ENCODE measurements around the gene HIBADH.
"Not testable (repeated sequence)": the region's sequence is repeated elsewhere in the genome, so short reads cannot be mapped to it uniquely, and the experiment has no call there.

HIBADH gene

DNA sequence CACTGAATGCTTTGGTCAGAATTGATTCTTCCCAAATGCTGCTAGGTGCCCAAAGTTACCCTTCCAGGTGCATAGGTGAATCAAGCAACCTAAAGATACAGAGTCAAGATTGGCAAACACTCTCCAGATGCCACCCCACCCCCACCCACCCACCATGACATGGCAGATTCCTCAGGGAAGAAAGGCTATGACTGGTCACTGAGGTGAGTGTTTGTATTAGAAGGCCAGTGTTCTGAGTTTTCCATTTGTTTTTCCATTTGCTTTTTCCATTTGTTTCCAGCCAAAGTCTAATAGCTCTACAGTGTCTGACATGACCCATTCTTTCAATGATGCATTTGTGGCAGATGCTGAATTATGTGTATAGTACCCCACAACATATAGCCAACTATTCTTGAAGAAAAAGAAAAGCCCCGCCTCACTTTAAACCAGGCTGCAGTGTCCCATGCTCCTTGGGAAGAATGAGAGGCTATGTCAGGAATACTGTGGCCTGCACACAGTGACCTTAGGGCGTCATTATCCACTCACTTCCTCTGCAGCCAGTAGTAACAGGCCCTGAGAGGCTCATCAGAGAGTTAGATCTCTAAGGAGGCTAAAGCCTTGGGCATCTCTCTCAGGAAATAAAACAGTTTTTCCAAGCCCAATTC lies 16.1 kb upstream of the HIBADH start:
- DNase-seq = no peak

DNA sequence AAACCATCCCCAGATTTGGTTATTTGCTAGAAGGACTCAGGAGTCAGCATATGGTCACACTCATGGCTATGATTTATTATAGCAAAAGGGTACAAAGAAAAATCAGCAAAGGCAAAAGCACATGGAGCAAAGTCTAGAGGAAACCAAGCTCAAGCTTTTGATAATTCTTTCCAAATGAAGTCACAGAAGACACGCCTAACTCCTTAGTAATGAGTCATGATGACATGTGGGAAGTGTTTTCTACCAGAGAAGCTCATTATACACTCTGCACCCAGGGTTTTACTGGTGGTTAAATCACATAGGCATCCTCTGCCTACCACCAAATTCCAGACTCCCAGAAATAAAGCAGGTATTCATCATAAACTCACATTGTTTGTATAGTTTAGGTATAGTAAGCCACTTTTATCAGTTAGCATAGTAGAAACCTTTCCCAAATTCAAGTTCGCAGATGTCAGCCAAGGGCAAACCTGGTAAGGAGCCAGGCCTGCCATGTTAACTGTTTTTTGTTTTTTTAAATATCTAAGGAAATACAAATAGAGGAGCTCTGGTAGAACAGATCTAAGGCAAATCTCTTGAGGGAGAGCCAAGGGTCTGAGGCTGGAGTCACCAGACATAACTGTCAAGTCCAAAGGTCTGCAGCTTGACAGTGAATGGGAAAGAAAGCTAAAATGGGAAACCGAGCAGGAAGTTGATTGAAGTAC lies 15.4 kb upstream of the HIBADH start:
- DNase-seq = no peak

DNA sequence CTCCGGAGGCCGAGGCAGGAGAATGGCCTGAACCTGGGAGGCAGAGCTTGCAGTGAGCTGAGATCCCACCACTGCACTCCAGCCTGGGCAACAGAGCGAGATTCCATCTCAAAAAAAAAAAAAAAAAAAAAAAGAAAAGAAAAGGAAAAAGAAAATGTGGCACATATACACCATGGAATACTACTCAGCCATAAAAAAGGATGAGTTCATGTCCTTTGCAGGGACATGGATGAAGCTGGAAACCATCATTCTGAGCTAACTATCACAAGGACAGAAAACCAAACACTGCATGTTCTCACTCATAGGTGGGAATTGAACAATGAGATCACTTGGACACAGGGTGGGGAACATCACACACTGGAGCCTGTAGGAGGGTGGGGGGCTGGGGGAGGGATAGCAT lies 11.4 kb upstream of the HIBADH start:
- DNase-seq = not testable (repeated sequence)

DNA sequence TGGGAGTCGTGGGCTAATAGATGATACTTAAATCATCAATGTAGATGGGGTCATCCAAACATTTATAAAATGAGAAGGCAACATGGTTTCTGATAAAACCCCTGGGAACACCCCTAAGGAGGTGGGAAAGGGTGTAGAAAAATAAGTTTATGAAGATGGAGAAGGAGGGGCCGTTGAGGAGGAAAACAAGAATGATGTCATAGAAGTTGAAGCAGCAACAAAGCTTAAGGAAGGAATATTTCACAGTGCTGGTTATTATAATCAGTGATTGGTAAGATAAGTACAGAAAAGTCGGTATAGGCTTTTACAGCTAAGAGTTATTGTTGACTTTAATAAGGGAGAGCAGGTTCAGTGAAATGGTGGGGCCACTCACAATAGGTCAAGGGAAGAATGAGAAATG lies 9.0 kb upstream of the HIBADH start:
- DNase-seq = no peak

DNA sequence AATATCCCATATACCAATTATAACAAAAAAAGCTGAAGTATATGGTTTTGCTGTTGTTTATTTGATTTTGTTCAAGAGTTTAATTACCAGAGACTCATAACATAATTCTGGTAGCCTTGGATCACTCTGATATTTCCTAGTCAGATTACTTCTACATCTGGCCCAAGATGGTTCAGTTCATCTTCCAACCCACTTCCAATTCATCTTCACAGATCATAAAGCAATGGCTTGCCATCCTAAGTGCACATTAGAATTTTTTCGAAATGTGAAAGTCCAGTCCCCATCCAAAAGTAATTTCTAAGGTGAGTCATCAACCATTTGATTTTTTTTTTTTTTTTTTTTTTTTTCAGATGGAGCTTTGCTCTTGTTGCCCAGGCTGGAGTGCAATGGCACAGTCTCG lies 8.0 kb upstream of the HIBADH start:
- no peak for DNase-seq

DNA sequence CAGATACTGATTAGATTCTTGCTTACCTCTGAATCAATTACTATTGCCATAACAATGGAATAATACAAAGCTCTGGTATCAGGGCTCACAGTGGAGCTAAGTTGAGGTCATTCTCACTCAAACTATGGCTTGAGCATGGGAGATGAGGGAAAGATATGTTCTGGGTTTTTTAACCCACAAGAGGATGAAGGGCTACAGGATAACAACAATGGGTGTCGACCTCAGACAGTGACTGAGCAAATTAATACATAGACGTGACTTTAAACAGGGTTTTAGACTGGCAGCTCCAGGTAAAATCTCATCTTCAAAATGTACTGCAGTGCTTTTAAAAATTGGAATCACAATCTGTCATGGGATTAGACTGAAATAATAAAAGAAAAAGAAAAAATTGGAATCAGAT lies 7.5 kb upstream of the HIBADH start:
- DNase-seq = no peak

DNA sequence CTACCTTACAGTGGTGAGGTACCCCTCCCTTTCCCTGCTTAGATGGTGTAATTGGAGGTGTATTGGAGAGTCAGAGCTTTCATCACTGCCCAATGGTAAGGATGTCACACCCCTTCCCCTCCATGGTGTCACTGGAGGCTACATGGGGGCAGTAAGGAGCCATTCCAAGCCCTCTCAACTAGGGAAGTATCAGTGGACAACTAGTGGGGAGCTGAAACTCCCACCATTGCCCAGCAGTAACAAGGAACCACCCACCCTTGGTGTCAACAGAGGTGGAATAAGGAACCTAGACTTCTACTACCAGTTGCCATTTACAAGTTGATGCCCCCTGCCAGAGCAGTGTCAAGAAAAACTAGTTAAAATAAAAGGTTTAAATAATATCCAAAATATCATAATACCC lies 2.8 kb upstream of the HIBADH start:
- DNase-seq = no peak

DNA sequence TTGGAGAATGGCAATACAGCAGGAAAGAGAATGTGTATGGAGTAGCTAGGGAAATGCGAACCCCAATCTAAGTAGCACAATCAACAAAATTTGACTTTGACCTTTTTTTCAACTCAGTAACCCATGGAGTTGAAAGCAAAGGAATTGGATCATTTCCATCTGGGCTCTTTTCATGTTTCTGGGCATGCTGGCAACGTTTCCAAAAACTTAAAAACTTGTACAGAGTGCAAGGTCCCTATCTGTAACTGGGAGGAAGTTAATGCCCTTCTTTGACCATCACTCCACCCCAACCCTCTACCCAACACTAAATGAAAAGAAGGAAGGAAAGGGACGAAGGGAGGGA lies 1.3 kb upstream of the HIBADH start:
- DNase-seq = no peak

DNA sequence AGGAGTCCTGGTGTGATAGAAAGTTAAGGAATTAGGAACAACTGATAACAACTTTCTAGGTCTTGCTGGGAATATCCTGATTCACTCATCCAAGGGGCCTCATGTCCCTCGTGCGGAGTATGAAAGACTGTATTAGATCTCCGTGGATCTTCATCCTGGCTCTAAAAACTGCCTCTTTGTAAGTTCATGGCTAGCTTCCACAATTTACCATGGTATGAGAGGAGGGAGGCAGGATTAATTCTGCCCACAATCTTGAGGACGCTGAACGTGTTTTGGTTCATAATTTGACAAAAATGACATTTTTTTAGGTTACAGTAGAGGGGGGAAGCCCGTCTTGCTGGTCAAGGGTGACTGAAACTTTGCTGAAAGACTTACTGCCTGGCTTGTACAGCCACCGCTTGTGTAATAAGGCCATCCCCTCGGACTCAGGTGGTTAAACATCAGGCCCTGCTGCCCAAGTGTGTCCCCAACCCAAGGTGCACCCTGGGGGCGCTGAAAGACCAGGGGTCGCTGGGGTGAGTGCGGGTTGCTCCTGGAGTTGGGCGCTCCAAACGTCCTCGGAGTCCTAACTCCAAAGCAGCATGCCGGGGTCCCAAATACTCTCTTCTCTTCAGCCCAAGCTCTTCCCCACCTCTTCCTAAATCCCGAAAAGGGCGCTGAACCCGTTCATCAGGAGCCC lies 733 bp downstream of the HIBADH start:
- DNase-seq = no peak

DNA sequence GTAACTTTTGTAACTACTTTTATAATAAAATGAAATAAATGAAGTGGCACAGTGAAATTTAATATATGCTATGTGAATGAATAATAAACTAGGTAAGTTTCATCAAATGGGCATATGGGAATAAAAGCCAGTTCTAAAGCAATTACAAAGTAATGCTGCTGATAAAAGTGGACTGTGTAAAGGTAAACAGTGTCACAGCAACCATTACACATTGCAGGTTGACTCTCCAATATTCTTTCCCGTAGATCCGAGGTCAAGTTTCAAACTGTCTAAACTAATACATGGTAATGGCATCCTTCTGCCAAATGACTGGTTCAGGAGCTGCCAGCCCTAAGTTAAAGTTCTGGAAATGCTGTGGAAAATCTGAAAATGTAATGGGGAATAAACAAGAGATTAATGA lies 6.0 kb downstream of the HIBADH start:
- no peak for DNase-seq

DNA sequence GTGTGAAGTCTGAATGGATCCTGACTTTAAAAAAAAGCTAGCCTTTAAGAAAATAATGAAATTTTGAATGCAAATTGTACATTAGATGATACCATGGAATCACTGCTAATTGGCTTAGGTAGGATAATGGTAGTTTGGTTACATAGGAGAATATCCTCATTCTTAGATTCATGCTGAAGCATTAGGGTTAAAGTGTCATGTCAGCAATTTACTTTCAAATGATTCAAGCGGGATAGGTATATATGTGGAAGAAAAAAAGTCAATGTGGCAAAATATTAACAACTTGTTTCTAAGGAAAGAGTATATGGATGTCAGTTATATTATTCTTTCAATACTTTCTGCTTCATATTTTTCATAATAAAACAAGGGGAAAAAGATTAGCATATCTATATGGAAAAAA lies 7.5 kb downstream of the HIBADH start:
- DNase-seq = no peak

DNA sequence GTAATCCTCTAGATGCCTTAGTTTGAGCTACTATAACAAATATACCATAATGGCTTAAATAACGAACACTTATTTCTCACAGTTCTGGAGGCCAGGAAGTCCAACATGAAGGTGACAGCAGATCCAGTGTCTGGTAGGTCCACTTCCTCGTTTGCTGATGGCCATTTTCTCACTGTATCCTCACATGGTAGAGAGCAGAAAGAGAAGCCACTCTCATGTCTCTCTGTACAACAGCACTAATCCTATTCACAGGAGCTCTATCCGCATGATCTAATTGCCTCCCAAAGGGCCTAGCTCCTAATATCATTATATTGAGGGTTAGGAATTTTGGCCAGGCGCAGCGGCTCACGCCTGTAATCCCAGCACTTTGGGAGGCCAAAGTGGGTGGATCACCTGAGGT lies 10.2 kb downstream of the HIBADH start:
- no peak for DNase-seq

DNA sequence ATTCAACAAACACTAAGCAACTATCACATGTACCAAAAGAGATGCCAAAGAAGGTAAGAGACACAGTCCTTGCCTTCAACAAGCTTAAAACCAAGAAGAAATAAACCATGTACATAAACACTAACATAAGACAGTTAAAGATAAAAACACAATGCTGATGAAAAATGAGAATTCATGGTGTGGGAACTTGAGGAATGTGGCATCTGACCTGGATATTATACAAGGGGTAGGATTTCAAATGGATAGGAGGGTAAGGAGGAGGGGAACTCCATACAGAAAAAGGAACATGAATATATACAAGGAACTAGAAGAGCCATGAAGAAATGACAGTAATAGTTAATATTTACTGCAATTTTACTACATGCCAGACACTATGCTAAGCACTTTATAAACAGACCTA lies 11.0 kb downstream of the HIBADH start:
- DNase-seq = no peak

DNA sequence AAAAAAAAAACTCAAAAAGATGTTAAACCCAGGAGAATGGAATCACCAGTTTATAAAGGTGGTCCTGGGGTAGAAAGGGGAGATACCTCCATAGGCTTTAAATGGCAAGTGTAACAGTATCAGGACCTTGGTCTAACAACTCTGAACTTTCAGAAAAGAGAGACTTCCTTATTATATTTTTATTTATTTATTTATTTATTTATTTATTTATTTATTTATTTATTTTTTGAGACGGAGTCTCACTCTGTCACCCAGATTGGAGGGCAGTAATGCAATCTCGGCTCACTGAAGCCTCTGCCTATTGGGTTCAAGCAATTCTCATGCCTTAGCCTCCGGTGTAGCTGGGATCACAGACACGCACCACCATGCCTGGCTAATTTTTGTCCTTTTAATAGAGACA lies 12.4 kb downstream of the HIBADH start:
- no peak for DNase-seq

DNA sequence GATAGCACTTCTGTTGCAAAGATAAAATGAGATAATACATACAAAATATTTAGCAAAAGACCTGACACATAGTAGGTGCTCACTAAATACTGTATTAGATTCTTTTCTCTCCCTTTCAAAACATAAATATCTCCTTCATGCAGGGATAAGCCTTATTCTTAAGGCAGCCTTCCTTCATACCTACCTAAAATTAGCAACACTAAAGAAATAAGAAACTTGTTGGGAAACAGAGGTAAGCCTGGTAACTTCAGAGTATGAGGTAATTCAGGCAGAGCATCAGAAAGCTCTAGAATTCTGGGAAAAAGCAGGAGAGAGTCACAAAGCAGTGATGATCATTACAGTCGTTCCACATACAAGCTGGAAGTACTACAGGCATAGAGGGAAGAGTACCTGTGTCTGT lies 15.2 kb downstream of the HIBADH start:
- no peak for DNase-seq

DNA sequence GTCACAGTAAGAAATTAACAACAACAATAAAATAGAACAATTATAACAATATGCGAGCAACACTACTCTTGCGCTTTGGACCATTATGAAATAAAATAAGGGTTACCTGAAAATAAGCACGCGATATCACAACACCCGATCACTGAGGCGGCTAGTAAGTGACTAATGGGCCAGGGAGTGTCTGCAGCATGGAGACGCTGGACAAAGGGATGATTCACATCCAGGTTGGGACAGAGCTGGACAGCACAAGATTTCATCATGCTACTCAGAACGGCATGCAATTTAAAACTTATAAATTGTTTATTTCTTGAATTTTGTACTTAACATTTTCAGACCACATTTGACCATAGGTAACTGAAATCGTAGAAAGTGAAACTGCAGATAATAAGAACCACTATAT lies 15.6 kb downstream of the HIBADH start:
- DNase-seq = no peak

DNA sequence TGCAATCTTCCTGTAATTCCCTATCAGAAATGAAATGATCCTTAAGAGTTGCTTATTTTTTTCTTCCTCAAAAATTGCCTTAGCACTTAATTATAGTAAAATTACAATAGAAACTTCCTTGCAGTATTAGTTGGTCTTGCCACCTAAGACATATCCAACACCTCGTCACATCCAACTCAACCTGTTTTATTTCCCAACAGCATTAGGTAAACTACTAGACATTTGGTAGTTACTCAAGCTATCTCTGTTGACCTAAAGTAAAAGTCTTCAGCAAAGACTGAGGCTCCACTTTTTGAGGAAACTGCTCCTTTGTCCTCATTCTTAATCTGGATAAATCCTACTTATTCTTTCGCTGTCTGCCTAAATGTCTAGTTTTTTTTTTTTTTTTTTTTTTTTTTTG lies 20.4 kb downstream of the HIBADH start:
- DNase-seq = no peak

DNA sequence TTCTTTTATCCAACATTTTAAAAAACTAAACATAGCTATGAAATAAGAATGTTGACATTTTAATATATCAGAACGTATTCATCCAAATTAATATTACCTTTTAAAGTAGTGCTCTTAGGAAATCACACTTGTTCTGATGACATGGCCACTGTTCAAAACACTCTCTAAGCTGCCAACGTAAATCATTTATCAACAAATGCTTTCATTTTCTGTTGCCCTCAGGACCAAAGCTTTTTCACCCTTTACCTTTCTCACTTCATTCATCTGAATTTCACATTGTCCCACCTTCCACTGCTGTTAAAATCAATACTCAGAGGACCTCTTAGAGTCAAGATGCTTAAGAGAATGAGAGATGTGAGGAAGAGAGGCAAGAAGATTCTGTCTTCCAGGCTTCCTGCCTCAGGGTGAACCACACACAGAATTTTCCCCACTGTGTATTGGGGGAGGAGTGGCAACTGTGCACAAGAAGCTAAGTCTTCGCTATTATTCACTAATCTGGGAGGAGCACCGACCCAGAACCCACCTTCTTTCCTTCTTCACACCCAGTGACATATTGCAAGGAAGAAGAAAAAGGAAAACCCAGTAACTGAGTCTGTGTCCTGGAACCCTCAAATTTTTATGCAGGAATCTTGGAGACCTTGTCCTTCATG lies 21.0 kb downstream of the HIBADH start:
- DNase-seq = no peak

DNA sequence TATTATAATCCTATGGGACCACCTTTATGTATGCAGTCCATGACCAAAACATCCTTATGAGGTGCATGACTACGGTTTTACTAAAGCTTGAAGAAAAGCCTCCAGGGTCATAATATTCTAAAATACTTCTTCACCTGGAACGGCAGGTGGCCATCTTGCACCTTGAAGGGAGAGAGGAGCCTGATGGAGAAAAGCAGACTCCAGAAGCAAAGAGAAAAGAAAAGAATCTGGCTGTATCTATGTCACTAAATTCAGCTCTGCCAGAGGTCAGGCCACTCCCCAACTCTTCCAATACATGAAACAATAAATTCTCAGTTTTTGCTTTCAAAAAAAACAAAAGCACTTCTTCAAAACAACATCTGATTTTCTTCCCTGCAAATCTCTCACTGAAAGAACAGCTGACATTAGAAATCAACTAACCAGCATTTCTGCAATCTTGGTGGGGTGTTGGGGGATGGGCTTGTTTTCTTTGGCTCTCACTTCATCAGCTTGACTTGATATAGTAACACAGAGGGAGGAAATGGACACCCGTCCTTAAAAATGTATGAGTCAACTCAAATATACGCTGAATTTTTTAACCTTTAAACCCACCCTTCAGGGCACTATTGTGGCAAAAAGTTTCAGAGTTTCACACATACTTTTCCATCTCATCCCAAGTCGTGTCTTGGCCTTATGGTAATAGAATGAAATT lies 21.7 kb downstream of the HIBADH start:
- DNase-seq = no peak

DNA sequence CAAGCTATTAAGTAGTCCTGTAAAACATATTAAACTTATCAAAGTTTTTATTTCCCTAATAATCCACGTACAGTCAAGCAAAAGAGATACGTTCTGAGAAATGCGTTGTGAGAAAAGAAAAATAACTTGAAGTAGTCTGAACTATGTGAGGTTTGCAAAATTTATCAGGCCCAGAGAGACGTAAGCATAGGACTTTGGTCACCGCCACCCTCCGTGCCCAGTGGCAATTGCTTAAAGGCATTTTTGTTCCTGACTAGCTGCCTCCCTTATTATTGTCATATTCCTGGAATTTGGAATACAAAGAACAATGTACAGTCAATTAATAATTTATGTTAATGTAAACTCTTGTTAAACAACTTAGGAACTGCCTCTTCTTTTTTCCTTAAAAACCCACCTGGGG lies 22.8 kb downstream of the HIBADH start:
- no peak for DNase-seq

DNA sequence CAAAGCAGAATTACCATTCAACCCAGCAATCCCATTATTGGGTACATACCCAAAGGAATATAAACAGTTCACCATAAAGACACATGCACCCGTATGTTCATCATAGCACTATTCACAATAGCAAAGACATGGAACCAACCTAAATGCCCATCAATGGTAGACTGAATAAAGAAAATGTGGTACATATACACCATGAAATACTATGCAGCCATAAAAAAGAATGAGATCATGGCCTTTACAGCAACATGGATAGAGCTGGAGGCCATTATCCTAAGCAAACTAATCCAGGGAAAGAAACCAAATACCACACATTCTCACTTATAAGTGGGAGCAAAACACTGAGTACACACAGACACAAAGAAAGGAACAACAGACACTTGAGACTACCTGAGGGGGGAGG lies 23.6 kb downstream of the HIBADH start:
- DNase-seq = not testable (repeated sequence)

DNA sequence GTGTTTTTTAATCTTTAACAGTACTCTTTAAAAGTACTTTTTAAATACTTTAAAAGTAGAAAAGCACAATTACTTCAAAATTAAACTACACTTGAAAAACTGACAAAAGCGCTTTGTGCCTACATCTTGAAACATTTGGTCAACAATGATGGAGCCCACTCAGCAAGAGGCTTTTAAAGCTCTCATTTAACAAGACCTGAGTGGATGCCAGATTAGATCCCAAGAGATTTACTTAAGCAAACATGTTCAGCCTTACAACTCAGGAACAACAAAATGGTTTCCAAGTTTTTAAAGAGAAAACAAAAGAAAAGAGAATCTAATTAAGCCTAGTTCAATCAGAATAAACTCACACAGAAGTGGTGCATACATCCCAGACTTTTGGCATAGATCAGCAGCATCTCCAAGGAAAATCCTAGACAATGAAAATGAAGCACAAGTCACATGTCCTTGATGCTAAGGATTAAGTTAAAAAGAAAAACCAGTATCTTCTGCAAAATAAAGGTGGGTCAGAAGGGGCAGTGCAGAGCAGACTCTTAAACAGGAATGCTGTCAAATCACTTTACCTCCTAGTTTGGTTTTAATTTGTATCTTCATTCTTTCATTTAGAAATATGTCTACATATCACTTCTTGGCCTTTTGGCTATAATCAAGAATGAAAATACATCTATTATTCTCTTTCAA lies 26.2 kb downstream of the HIBADH start:
- DNase-seq = peak; percentile 4 to 10

DNA sequence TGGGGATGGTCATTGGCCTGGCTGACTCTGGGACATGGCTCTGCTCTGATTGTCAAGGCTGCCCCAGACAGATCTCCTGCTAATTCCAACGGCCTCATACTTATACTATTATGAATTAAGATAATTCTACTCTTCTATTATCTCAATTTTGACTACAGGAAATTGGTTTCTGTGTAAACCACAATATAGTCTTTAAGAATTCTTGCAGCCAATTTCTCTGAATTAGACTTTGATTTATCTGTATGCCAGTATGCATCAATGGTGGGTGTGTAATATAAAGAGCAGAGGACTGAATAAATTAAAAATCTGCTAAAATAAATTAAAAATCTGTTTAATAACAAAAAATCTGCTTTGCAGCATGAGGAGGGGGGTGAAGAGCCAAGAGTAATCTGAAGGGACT lies 27.0 kb downstream of the HIBADH start:
- no peak for DNase-seq

Data from NCI-H187 (cell line).